ENCODE results near the gene LRIG2.
"Not testable (repeated sequence)": the region's sequence is repeated elsewhere in the genome, so short reads cannot be mapped to it uniquely, and the experiment has no call there.

Gene LRIG2

DNA sequence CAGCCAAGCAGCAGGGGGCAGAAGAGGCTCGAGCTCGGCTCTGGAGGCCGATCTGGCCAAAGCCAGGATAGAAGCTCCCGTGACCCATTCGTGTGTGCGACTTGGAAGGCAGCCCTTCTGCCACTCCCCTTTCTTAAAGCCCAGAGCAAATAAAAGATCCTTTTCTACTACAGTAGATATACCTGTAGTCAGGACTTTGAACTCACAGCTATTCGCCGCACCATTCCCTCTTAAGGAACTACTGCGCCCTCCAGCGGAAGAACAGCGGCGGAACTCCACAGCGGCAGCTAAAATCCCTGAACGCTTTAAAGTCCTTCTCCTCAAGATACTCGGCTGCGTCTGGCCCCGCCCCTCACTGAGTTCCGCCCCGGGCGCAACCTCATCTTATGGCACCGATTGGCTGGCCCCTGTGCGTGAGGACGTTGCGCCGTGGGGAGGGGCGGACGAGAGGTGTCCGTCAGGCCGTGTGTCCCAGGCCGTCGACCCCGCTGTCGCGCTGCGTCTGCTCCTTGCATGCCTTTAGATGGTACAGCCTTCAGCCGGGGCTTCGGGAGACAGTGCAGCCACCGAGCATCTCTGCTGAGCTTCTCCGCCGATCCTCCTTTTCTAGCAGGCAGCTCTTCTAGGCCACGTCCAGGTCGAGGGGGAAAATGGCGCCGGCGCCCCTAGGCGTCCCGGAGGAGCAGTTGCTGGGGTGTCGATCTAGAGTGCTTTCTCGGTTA lies at the start of gene LRIG2:
Gene LRIG2 (plus strand): TSS at position 442 of the 722 bp plus-strand sequence. CDS start 209 bp downstream, at position 651.
- no peaks in the 10 kb centered on the region for H3K9me2 ChIP-seq (replicated peaks; ENCODE audit: insufficient read depth, low read length)
- H4K20me1 ChIP-seq (ENCODE audit: low read depth, low read length), result no peaks in the 10 kb centered on the region
- H3K4me3 ChIP-seq (ENCODE audit: insufficient read depth, low read length, poor library complexity, severe bottlenecking), result peak within 1 kb of the TSS; percentile 74
- H3K4me2 ChIP-seq (ENCODE audit: low read depth, low read length, poor library complexity, severe bottlenecking), result peak within 1 kb of the TSS; percentile 71
- TF ChIP-seq EZH2phosphoT487 (conservative IDR thresholded peaks at IDR 0.05; ENCODE audit: low read length), result no peak
- TF ChIP-seq, protein P1, sequence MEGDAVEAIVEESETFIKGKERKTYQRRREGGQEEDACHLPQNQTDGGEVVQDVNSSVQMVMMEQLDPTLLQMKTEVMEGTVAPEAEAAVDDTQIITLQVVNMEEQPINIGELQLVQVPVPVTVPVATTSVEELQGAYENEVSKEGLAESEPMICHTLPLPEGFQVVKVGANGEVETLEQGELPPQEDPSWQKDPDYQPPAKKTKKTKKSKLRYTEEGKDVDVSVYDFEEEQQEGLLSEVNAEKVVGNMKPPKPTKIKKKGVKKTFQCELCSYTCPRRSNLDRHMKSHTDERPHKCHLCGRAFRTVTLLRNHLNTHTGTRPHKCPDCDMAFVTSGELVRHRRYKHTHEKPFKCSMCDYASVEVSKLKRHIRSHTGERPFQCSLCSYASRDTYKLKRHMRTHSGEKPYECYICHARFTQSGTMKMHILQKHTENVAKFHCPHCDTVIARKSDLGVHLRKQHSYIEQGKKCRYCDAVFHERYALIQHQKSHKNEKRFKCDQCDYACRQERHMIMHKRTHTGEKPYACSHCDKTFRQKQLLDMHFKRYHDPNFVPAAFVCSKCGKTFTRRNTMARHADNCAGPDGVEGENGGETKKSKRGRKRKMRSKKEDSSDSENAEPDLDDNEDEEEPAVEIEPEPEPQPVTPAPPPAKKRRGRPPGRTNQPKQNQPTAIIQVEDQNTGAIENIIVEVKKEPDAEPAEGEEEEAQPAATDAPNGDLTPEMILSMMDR (IDR thresholded peaks at IDR 0.05; ENCODE audit: insufficient read depth, low read length, poor library complexity, severe bottlenecking), result peak; percentile 94
- H2AFZ ChIP-seq (ENCODE audit: low read depth, low read length, severe bottlenecking), result peak within 1 kb of the TSS; percentile 83
- H3K36me3 ChIP-seq (ENCODE audit: low read length), result no peaks in the 10 kb centered on the region
- peak within 1 kb of the TSS; percentile 60 for H3K27ac ChIP-seq (ENCODE audit: low read depth, low read length)
- H3F3A ChIP-seq (ENCODE audit: insufficient read depth), result no peaks in the 10 kb centered on the region
- H3K9me3 ChIP-seq (ENCODE audit: insufficient read depth, low read length), result no peaks in the 10 kb centered on the region
- peak within 1 kb of the TSS; percentile 78 for H3K9ac ChIP-seq (ENCODE audit: low read length)
- no peaks in the 10 kb centered on the region for H3K27me3 ChIP-seq (ENCODE audit: low read length)
- H3K79me2 ChIP-seq (ENCODE audit: insufficient read depth, low read length), result peaks cover 37% of the 10 kb centered on the region

DNA sequence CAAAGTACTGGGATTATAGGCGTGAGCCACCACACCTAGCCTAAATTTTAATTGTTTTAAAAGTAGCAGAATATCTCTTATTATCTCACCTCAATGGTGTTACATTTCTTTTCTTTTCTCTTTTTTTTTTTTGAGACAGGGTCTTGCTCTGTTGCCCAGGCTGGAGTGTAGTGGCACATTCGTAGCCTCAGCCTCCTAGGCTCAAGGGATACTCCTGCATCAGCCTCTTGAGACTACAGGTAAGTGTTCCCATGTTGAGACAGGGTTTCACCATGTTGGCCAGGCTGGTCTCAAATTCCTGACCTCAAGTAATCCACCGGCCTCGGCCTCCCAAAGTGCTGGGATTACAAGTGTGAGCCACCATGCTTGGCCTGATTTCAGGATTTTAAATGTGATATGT lies 49.7 kb upstream of the LRIG2 start:
- H3K4me3 ChIP-seq (ENCODE audit: insufficient read depth, low read length, poor library complexity, severe bottlenecking); H3K27ac ChIP-seq (ENCODE audit: low read depth, low read length); H2AFZ ChIP-seq (ENCODE audit: low read depth, low read length, severe bottlenecking); H3K9me2 ChIP-seq (replicated peaks; ENCODE audit: insufficient read depth, low read length); H3K9me3 ChIP-seq (ENCODE audit: insufficient read depth, low read length); H3F3A ChIP-seq (ENCODE audit: insufficient read depth); H3K27me3 ChIP-seq (ENCODE audit: low read length); H3K79me2 ChIP-seq (ENCODE audit: insufficient read depth, low read length); H3K36me3 ChIP-seq (ENCODE audit: low read length); H4K20me1 ChIP-seq (ENCODE audit: low read depth, low read length); H3K4me2 ChIP-seq (ENCODE audit: low read depth, low read length, poor library complexity, severe bottlenecking); H3K9ac ChIP-seq (ENCODE audit: low read length): not testable (repeated sequence)

DNA sequence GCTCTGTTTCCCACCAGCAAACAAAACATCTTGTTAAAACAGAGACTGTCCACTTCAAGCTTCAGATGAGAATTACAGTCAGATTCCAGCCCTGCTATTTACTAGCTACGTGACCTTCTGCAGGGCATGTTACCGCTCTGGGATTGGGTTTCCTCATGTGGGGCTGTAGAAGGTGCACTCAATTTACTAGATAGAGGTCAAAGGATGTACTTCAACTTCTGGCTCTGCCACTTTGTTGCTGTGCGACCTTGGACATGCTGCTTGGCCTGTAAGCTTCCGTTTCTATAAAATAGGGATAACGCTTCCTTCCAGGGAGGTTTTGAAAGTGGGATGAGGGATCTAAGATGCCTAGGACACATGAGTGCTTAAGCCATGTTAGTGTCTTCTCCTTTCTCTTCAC lies 46.0 kb upstream of the LRIG2 start:
- no peak overlapping the region for H3K9ac ChIP-seq (ENCODE audit: low read length)
- H3K27ac ChIP-seq (ENCODE audit: low read depth, low read length), result no peak overlapping the region
- H3K36me3 ChIP-seq (ENCODE audit: low read length), result no peaks in the 10 kb centered on the region
- no peaks in the 10 kb centered on the region for H3F3A ChIP-seq (ENCODE audit: insufficient read depth)
- no peaks in the 10 kb centered on the region for H3K79me2 ChIP-seq (ENCODE audit: insufficient read depth, low read length)
- no peaks in the 10 kb centered on the region for H4K20me1 ChIP-seq (ENCODE audit: low read depth, low read length)
- no peaks in the 10 kb centered on the region for H3K9me2 ChIP-seq (replicated peaks; ENCODE audit: insufficient read depth, low read length)
- no peak overlapping the region for H3K4me3 ChIP-seq (ENCODE audit: insufficient read depth, low read length, poor library complexity, severe bottlenecking)
- TF ChIP-seq, protein P1 (IDR thresholded peaks at IDR 0.05; ENCODE audit: insufficient read depth, low read length, poor library complexity, severe bottlenecking), result no peak
- TF ChIP-seq EZH2phosphoT487 (conservative IDR thresholded peaks at IDR 0.05; ENCODE audit: low read length), result no peak
- no peak overlapping the region for H2AFZ ChIP-seq (ENCODE audit: low read depth, low read length, severe bottlenecking)
- H3K4me2 ChIP-seq (ENCODE audit: low read depth, low read length, poor library complexity, severe bottlenecking), result no peak overlapping the region
- H3K27me3 ChIP-seq (ENCODE audit: low read length), result no peaks in the 10 kb centered on the region
- no peaks in the 10 kb centered on the region for H3K9me3 ChIP-seq (ENCODE audit: insufficient read depth, low read length)

DNA sequence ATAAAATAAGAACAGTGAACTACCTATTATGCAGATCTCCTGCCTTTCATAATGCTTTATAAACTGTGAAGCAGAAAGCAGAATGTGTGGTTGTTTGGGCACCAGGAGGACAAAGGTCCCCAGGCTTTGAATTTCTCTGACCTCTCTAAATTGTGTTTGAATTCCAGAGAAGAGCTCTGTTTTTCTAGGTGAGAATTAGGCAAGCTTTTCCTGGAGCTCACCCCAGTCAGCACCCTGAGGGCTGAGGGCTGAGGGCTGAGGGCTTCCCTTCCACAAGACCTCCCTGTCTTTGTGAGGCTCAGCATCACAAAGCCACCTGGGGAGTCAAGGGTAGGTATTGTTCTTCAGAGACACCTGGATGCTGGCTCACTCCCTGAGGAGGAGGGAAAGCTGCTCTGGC lies 45.5 kb upstream of the LRIG2 start:
- TF ChIP-seq, protein P1 (IDR thresholded peaks at IDR 0.05; ENCODE audit: insufficient read depth, low read length, poor library complexity, severe bottlenecking), result no peak
- TF ChIP-seq EZH2phosphoT487 (conservative IDR thresholded peaks at IDR 0.05; ENCODE audit: low read length), result no peak
- H3K9me3 ChIP-seq (ENCODE audit: insufficient read depth, low read length), result no peaks in the 10 kb centered on the region
- no peak overlapping the region for H2AFZ ChIP-seq (ENCODE audit: low read depth, low read length, severe bottlenecking)
- no peaks in the 10 kb centered on the region for H4K20me1 ChIP-seq (ENCODE audit: low read depth, low read length)
- no peak overlapping the region for H3K4me2 ChIP-seq (ENCODE audit: low read depth, low read length, poor library complexity, severe bottlenecking)
- H3K9me2 ChIP-seq (replicated peaks; ENCODE audit: insufficient read depth, low read length), result no peaks in the 10 kb centered on the region
- no peak overlapping the region for H3K4me3 ChIP-seq (ENCODE audit: insufficient read depth, low read length, poor library complexity, severe bottlenecking)
- H3F3A ChIP-seq (ENCODE audit: insufficient read depth), result no peaks in the 10 kb centered on the region
- H3K9ac ChIP-seq (ENCODE audit: low read length), result no peak overlapping the region
- no peaks in the 10 kb centered on the region for H3K27me3 ChIP-seq (ENCODE audit: low read length)
- no peaks in the 10 kb centered on the region for H3K79me2 ChIP-seq (ENCODE audit: insufficient read depth, low read length)
- H3K36me3 ChIP-seq (ENCODE audit: low read length), result no peaks in the 10 kb centered on the region
- H3K27ac ChIP-seq (ENCODE audit: low read depth, low read length), result no peak overlapping the region
